Stomach (tissue), 4 donors: Measurements from ENCODE around the gene LARGE2.

ENCODE experiments used
- CTCF ChIP-seq, 7 experiments: fragments of 450-650 bp in 4 of 7; fragments of 200-600 bp in 3 of 7; sonication (generic) in 3 of 7; IDR thresholded peaks; one replicate each; pipeline ENCODE4 v1.5.1; 2016 to 2019; ENCODE audit warnings: antibody characterized with exemption in 7 of 7, control low read depth in 2 of 7, mild to moderate bottlenecking in 1 of 7
- EP300 ChIP-seq: sonication (generic); formaldehyde crosslinking; IDR thresholded peaks from one replicate; pipeline ENCODE4 v1.6.1; 2017; ENCODE audit warnings: antibody characterized with exemption
- POLR2AphosphoS5 ChIP-seq, 3 donors: sonication (generic); formaldehyde crosslinking; IDR thresholded peaks; one replicate each; pipeline ENCODE4 v1.6.1; 2016; ENCODE audit warnings: antibody characterized with exemption in 3 of 3

GRCh38 chr11:45921561-45922424 lies 663 bp upstream of the LARGE2 start:
- no peak for TF ChIP-seq CTCF (IDR thresholded peaks at IDR 0.05)
- TF ChIP-seq EP300, result no peak
- peak in 2 of 3 donors; percentile 52 to 54 for TF ChIP-seq POLR2AphosphoS5 (IDR thresholded peaks at IDR 0.05)
